Large intestine (tissue), 3 donors: Measurements from ENCODE around the gene FOXP1. TPM values are rescaled to one million over a fixed set of nuclear protein-coding genes. Genes with fewer than 3 reads are reported as not detected.

Experiments
- DNase-seq, 2 donors: peaks; one replicate each; pipeline versions ENCODE4 v3.0.0 to v3.0.0-alpha.2; 2013
- H3K27ac ChIP-seq: one replicate; pipeline ENCODE4 v1.5.1; 2013; ENCODE audit warnings: low read length
- H3K27me3 ChIP-seq: 2 replicates; pipeline ENCODE4 v1.6.1; 2013; ENCODE audit warnings: low read length; ENCODE audit not compliant: control insufficient read depth, insufficient read depth
- H3K36me3 ChIP-seq: 2 replicates; pipeline ENCODE4 v1.6.1; 2013; ENCODE audit warnings: low read length; ENCODE audit not compliant: control insufficient read depth, insufficient read depth
- H3K4me1 ChIP-seq: one replicate; pipeline ENCODE4 v1.6.1; 2013; ENCODE audit warnings: low read length; ENCODE audit not compliant: control insufficient read depth, insufficient read depth
- H3K4me3 ChIP-seq: one replicate; pipeline ENCODE4 v1.5.1; 2013; ENCODE audit warnings: low read length
- H3K9me3 ChIP-seq: one replicate; pipeline ENCODE4 v1.6.1; 2013; ENCODE audit warnings: mild to moderate bottlenecking, low read depth, low read length, moderate library complexity; ENCODE audit not compliant: control insufficient read depth
- WGBS: methylation state at CpG from one replicate; pipeline ENCODE4 v1.1.5; 2013; ENCODE audit warnings: low lambda C conversion rate; ENCODE audit not compliant: insufficient coverage; 5-methylcytosine and 5-hydroxymethylcytosine counted together
- polyA plus RNA-seq: library from polyadenylated mRNA; unstranded; fragments of 120-200 nt; gene quantifications from one replicate; pipeline ENCODE4 v1.2.1, GENCODE V29; 2013

The FOXP1 gene
- polyA plus RNA-seq, 1 donor, result 64.1 TPM

GRCh38 chr3:71006810-71007785 is 576.4 kb downstream of the FOXP1 start:
- Histone ChIP-seq H3K4me3 (no peak overlapping the region), H3K36me3 (peaks cover 6% of the 10 kb centered on the region), H3K9me3 (no peaks in the 10 kb centered on the region), H3K27me3 (no peaks in the 10 kb centered on the region), H3K4me1 (no peaks in the 10 kb centered on the region), H3K27ac (no peak overlapping the region)
- WGBS, result 0% methylated on average over 1 of the region's 9 CpGs
- DNase-seq, result peak in 1 of 2 donors; percentile 26

GRCh38 chr3:71005702-71006321 is 577.7 kb downstream of the FOXP1 start:
- H3K36me3 ChIP-seq, result peaks cover 8% of the 10 kb centered on the region
- H3K9me3 ChIP-seq, result no peaks in the 10 kb centered on the region
- H3K4me1 ChIP-seq, result no peaks in the 10 kb centered on the region
- H3K4me3 ChIP-seq, result no peak overlapping the region
- 74% methylated on average over 2 of the region's 10 CpGs for WGBS
- no peaks in the 10 kb centered on the region for H3K27me3 ChIP-seq
- DNase-seq, result no peak
- no peak overlapping the region for H3K27ac ChIP-seq

DNA sequence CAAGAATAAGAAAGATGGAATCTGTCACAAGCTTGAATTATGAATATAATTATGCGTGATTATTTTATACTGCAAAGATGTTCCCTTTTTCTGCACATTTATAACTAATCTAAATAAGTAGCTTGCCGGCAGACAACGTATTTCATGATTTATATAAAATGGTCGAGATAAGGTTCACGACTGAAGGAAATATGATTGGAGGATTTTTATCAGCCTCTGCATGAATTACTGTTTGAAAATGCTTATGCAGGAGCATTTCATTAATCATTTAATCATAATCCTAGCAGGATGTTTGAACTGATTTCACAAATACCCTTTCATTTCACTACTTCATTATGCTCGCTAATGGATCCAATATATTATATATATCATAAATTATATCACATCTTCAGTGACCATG is 580.0 kb downstream of the FOXP1 start:
- no peak for DNase-seq
- no peak overlapping the region for H3K4me3 ChIP-seq
- no peaks in the 10 kb centered on the region for H3K4me1 ChIP-seq
- H3K27me3 ChIP-seq, result no peaks in the 10 kb centered on the region
- no peak overlapping the region for H3K27ac ChIP-seq
- peaks cover 14% of the 10 kb centered on the region for H3K36me3 ChIP-seq
- WGBS, result 94% methylated on average over 6 of the region's 6 CpGs
- H3K9me3 ChIP-seq, result no peaks in the 10 kb centered on the region

DNA sequence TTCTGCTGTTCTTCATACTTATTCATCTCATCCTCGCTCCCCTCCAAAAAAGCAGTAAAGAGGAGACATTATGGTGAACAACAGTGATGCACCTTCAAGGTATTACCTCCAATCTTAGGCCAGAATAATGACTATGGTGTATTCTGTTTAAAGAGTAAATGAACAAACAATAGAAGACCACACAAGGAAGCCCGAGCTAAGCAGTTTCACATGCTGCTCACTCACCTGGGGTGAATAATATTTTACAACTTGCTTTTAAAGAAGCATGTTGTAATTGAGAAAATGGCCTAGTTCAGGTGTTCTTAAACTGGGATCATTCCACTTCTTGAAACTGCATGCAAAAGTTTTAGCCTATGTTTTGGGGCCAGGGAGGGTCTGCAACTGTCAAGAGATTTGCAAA is 581.2 kb downstream of the FOXP1 start:
- H3K27ac ChIP-seq, result no peak overlapping the region
- DNase-seq, result no peak
- H3K4me1 ChIP-seq, result no peaks in the 10 kb centered on the region
- no peak overlapping the region for H3K4me3 ChIP-seq
- no peaks in the 10 kb centered on the region for H3K27me3 ChIP-seq
- 80% methylated on average over 1 of the region's 2 CpGs for WGBS
- H3K36me3 ChIP-seq, result peaks cover 23% of the 10 kb centered on the region
- H3K9me3 ChIP-seq, result no peaks in the 10 kb centered on the region

GRCh38 chr3:71001303-71001830 is 582.2 kb downstream of the FOXP1 start:
- Histone ChIP-seq H3K9me3 (no peaks in the 10 kb centered on the region), H3K36me3 (peaks cover 32% of the 10 kb centered on the region), H3K27me3 (no peaks in the 10 kb centered on the region), H3K4me1 (no peaks in the 10 kb centered on the region), H3K4me3 (no peak overlapping the region), H3K27ac (no peak overlapping the region)
- DNase-seq, result no peak
- WGBS, result 100% methylated on average over 1 of the region's 5 CpGs

DNA sequence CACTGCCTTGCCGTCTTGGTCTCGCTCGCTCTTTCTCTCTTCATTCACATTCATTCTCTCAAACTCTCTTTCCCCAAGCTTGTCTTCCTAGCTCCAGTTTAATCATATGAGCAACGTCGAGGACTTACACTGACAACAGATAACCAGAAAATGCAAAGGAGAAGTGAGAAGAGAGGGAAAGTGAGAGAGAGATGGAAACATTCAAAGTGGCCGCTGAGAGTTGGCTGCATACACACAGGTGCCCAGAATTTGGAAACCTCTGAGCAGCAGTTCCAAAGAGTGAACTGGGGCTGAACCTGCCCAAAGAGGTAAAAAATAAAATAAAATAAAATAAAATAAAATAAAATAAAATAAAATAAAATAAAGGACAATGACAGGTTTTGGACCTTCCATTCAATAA is 583.0 kb downstream of the FOXP1 start:
- WGBS, result 100% methylated on average over 3 of the region's 6 CpGs
- Histone ChIP-seq H3K36me3 (peaks cover 35% of the 10 kb centered on the region), H3K4me3 (no peak overlapping the region), H3K4me1 (no peaks in the 10 kb centered on the region), H3K9me3 (no peaks in the 10 kb centered on the region), H3K27ac (no peak overlapping the region), H3K27me3 (no peaks in the 10 kb centered on the region)
- DNase-seq, result no peak

- no CpG with 5 or more reads among the region's 4 CpGs for WGBS
- H3K4me3 ChIP-seq, result no peak overlapping the region
These were observed 583.8 kb downstream of the FOXP1 start for GRCh38 chr3:70999730-71000129.

GRCh38 chr3:70996082-70996481 is 587.4 kb downstream of the FOXP1 start:
- Histone ChIP-seq H3K27me3 (no peaks in the 10 kb centered on the region), H3K36me3 (peaks cover 59% of the 10 kb centered on the region), H3K9me3 (no peaks in the 10 kb centered on the region), H3K4me1 (no peaks in the 10 kb centered on the region), H3K27ac (no peak overlapping the region), H3K4me3 (no peak overlapping the region)
- no CpG with 5 or more reads among the region's 7 CpGs for WGBS
- no peak for DNase-seq

More at GRCh38 chr3:70999730-71000129, 583.8 kb downstream of the FOXP1 start:
- Histone ChIP-seq H3K9me3 (no peaks in the 10 kb centered on the region), H3K36me3 (peaks cover 37% of the 10 kb centered on the region), H3K27me3 (no peaks in the 10 kb centered on the region), H3K4me1 (no peaks in the 10 kb centered on the region), H3K27ac (no peak overlapping the region)
- no peak for DNase-seq

GRCh38 chr3:70994644-70995043 is 588.9 kb downstream of the FOXP1 start:
- H3K27ac ChIP-seq, result no peak overlapping the region
- WGBS, result 93% methylated on average over 2 of the region's 3 CpGs
- no peaks in the 10 kb centered on the region for H3K9me3 ChIP-seq
- peaks cover 60% of the 10 kb centered on the region for H3K36me3 ChIP-seq
- H3K4me1 ChIP-seq, result no peaks in the 10 kb centered on the region
- no peak for DNase-seq
- no peaks in the 10 kb centered on the region for H3K27me3 ChIP-seq
- H3K4me3 ChIP-seq, result no peak overlapping the region

DNA sequence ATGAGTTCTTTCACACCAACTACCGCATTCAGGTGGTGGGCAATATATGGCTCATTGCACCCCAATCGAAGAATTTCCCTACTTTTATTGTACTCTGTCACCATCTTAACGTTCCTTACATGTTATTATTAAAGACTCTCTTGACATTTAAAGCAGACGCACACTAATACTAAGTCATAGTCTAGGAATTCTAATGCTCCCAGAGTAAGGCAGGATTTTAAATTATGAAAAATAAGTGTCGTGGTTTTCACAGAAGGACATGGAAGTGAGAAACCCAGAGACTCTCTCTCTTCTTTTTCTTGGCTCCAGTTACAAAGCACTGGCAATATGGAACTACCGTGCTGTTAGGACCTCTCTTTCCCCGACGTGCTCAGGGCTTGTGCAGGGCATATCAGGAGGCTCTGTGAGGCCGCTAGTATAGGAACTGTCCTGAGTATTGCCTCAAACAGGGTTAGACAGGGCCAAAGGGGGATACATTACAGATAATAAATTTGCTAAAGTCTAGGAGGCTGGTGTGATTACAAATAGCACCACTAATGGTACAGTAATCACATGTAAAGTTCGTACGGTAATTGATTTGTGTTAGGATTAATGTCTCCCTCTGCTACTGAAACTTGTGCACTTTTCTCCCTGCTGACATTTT is 590.8 kb downstream of the FOXP1 start:
- H3K4me1 ChIP-seq, result no peaks in the 10 kb centered on the region
- H3K9me3 ChIP-seq, result no peaks in the 10 kb centered on the region
- no peaks in the 10 kb centered on the region for H3K27me3 ChIP-seq
- no peak overlapping the region for H3K27ac ChIP-seq
- DNase-seq, result no peak
- H3K4me3 ChIP-seq, result no peak overlapping the region
- WGBS, result 87% methylated on average over 4 of the region's 11 CpGs
- H3K36me3 ChIP-seq, result peaks cover 62% of the 10 kb centered on the region
